Muscle of arm (tissue), 12 donors: ENCODE data around the gene RNF227. TPM values are rescaled to one million over a fixed set of nuclear protein-coding genes. Genes with fewer than 3 reads are reported as not detected.

Experiments
- DNase-seq: peaks from one replicate; pipeline ENCODE4 v3.0.0-alpha.2; 2013
- polyA plus RNA-seq, 12 donors: library from polyadenylated mRNA; unstranded; fragments of 120-200 nt; gene quantifications; one replicate each; pipeline ENCODE4 v1.2.1, GENCODE V29; 2013; ENCODE audit not compliant: insufficient read length in 12 of 12

RNF227 gene
- polyA plus RNA-seq, 12 donors: 2.4 to 4.8 (median 3.0) TPM; not detected in 2

GRCh38 chr17:7931709-7932482 is 15.8 kb upstream of the RNF227 start, which contains the start of the genes CNTROB and TRAPPC1:
Gene CNTROB (plus strand): TSS chr17:7932206. CDS start chr17:7933080, 874 bp downstream.
Gene TRAPPC1 (minus strand): TSS chr17:7931946. CDS start chr17:7931829, 117 bp downstream.
- peak; percentile 100 for DNase-seq

DNA sequence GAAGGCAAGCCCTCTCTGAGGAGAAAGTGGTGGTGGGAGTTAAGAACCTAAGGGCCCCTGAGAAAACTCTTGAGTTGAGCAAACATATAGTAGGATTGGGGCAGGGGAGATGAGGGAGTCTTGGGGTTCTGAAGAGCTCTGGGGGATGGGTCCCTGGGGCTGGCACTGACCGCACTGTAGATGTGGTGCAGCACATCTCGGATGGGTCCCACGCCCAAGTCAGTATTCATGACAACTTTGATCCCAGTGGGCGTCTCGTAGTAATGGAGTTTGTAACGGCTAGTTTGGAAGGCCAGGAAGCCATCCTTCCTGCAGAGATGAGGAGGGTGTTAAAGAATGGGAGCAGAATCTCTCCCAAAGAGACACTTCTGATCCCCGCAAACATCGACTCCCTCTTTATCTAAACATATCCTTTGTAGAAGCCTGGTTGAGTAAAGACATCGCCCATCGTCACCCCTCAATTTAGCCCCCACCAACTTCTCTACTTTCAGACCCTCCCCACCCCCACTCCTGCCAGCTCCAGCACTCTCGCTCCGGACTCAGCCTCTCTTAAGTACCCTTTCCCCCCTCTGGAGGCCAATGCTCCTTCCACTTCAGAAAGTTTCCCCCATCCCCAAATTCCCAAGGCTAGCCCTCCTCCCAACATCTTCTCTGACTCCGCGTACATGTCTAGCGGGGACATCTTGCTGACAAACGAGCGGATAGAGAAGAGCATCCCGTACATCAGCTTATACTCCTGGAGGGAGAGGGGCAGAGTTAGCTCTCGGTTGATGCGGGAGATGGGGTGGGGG is 14.9 kb upstream of the RNF227 start:
- no peak for DNase-seq

GRCh38 chr17:7929158-7930023 is 13.3 kb upstream of the RNF227 start, which contains the start of gene KCNAB3:
Gene KCNAB3 (minus strand): TSS chr17:7929856. CDS start chr17:7929435, 421 bp downstream.
- peak; percentile 79 for DNase-seq

DNA sequence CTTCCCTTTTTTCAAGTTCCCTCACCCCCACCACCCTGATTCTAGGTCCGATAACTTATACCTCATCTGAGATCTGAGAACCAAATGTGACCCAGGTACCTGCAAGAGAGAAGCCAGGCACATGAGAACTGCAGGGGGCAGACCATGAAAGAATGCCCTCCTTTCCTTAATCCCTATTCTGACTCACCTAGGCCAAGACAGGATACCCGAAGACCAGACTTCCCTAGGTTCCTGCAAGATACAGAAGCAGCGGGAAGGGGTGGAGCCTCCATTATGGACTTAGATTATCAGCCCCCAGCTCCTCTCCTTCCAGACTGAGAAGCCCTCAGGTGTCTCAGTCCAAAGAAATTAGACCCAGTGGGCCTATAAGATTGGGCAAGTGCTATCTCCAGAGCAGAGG is 11.5 kb upstream of the RNF227 start:
- DNase-seq: no peak

DNA sequence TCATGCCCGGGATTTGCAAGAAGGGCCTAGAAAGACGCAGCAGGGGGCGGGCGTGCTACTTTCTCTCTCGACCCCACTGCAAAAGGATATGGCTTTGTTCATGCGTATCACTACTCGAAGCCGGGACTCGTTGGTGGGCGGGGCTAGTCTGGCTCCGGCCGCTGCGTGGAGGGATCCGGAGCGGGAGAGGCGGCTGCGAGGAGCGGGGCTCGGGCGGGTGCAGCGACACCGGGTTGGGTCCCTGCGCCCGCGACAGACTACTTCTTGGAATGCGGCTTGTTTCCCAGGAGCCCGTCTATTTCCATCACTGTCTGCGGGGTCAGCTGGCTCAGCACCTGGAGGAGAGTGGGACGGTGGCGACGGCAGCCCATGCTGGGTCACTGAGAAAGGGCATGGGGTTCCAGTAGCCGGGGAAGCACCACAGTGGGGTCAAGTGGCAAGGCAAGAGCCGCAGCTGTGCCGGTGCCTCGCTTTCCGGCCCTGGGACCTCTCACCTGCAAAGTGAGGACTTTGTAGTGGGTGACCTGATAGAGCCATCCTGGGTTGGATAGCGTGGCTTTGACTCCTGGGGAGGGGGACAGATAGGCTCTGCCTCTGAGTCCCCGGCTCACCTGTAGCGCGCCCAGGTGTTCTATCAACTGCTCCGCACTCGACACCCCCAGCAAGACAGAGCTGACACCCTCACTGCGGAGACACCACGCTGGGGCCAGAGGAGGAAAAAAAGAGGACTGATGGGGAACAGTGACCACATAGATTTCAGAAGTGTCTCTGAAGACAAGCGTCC is 6.9 kb upstream of the RNF227 start:
- peak; percentile 90 for DNase-seq

- no peak for DNase-seq
Observed at GRCh38 chr17:7922269-7922844, 6.3 kb upstream of the RNF227 start.

- no peak for DNase-seq
Observed at GRCh38 chr17:7916808-7917207, 719 bp upstream of the RNF227 start.

GRCh38 chr17:7916385-7916682 is 245 bp upstream of the RNF227 start:
- no peak for DNase-seq

GRCh38 chr17:7915179-7915610 is 894 bp downstream of the RNF227 start:
- no peak for DNase-seq

DNA sequence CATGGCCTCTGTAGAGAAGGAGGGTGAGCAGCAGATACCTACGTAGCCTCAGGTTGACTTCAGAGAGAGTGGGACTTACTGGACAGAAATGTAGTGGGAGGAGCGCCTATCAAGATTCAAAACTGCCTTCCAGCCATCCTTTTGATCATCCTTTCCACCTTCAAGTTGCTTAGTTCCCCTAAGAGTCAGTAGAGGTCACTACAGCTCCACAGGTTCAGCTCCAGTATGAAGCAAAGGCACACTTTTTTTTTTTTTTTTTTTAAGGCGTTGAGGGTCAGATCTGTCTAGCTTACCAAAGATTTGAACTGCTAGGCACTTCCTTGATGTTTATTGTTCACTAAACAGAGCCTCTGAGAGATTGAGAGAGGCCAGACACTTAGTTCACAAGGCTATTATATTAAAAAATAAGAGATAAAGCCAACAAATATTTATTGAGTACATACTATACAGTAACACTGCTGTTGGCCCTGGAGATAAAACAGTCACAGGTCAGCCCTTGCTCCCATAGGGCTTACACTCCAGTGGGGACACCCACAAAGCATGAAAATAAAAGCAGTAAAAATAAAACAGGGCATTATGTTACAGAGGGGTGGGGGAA is 3.1 kb downstream of the RNF227 start:
- no peak for DNase-seq

DNA sequence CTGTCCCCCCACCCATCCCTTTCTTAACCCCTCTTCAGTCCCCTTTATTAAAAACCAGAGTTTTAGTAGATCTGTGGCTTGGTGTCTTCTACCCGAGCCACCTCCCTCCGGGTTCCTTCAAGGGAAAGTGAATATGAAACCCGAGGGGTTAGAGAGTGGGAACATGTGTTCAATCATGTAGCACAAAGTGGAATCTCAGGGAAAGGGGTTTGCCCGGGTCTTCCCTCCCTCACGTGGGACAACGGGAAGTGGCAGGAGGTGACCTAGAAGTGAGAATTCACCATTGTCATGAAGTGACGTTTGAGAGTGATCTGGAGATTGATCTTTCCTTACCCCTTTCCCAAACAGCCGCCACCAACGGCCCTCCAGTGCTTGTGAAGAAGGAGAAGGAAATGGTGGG is 5.0 kb downstream of the RNF227 start:
- DNase-seq: no peak

DNA sequence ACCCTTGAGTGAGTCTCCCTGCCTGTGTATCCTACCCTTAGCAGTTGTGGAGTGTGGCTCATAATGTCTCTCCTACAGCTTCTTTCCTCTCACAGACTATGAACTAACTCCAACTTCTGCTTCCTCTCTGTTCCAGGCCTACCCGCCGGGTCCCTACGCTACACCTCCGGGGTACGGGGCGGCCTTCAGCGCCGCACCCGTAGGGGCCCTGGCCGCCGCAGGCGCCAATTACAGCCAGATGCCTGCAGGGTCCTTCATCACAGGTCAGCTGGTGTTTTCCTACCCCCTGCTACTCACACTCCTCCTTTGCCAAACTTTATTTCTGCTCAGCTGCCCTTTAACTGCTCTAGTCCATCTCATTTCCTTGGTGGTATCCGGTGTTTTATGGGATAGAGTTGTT is 5.4 kb downstream of the RNF227 start:
- no peak for DNase-seq

DNA sequence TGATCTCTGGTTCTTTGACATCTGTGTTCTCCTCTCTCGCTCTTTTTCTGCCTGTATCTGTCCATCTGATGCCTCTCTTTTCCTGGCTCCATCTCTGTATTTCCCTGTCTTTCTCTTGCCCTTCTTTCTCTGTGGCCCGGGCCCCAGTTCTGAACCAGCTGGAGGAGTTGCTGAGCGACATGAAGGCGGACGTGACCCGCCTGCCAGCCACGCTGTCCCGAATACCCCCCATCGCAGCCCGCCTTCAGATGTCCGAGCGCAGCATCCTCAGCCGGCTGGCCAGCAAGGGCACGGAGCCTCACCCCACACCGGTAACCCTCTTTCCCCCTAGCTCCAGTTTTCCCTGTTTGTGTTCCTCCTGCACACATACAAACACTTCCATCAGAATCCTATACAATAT is 5.8 kb downstream of the RNF227 start:
- DNase-seq: no peak

DNA sequence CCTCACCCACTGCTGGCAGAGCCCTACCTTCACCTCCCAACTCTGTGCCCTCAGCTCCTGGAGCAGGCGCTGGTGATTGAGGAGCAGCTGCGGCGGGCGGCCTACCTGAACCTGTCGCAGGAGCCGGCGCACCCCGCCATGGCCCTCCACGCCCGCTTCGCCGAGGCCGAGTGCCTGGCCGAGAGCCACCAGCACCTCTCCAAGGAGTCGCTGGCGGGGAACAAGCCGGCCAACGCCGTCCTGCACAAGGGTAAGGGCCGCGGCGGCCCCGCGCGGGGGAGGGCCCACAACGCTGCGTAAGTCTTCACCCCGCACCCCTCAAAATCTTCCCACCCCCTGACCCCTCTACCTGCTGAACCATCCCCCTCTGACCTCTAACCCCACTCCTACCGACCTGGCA is 7.0 kb downstream of the RNF227 start:
- no peak for DNase-seq

DNA sequence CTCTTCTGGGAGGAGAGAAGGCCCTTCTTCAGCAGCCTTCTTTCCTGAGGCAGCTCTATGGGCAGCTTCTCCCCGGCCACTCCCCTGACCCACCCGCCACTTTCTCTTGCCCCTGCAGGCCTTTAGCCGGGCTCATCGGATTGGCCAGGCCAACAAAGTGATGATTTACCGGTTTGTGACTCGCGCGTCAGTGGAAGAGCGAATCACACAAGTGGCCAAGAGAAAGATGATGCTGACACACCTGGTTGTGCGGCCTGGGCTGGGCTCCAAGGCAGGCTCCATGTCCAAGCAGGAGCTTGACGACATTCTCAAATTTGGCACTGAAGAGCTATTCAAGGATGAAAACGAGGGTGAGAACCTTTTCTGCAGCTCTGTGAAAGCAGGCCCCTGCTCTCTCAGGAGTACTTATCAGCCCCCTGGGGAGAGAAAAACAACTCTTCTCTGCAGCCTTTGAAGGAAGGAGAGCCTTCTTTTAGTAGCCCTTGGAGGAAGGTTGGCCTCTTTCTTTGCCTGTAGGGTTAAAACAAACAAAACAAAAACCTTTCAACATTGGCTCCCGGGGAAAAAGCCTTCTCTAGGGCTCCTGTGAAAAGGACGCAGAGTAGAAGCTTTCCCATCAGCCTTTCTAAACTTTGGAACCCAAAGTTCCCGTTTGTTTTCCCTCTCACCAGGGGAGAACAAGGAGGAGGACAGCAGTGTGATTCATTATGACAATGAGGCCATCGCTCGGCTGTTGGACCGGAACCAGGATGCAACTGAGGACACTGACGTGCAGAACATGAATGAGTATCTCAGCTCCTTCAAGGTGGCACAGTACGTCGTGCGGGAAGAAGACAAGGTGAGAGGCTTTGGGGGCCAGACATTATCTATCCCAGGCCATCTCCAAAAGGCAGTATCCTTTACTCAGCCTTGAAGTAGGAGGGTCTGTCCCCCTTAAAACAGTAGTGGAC is 12.7 kb downstream of the RNF227 start:
- DNase-seq: no peak

GRCh38 chr17:7897773-7898172 is 18.3 kb downstream of the RNF227 start:
- no peak for DNase-seq

DNA sequence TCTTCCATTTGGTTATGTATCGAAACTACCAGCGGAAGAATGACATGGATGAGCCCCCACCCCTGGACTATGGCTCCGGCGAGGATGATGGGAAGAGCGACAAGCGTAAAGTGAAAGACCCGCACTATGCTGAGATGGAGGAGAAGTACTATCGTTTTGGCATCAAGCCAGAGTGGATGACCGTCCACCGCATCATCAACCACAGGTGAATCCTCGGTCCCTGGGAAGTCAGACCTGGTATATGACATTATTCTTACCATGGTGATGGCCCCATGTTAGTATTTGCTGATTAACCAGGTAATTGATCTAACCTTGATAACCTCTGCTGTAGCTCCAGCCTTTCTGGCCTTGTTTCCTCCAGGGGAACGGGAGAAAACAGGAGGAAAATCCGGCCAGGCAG is 19.0 kb downstream of the RNF227 start:
- DNase-seq: no peak

DNA sequence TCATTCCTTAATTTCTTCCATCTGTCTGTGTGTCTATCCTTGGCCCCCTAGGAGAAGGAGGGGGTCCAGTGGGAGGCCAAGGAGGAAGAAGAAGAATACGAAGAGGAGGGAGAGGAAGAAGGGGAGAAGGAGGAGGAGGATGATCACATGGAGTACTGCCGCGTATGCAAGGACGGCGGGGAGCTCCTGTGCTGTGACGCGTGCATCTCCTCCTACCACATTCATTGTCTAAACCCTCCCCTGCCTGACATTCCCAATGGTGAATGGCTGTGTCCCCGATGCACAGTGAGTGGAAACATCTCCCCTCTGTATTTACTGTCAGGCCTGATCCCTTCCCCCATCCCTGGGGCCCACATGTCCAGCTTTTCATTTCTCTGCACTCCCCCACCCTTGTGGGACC is 21.2 kb downstream of the RNF227 start:
- DNase-seq: no peak

GRCh38 chr17:7894226-7894625 is 21.9 kb downstream of the RNF227 start:
- no peak for DNase-seq
